K562 (cell line): ENCODE results near the gene YAF2. TPM values are rescaled to one million over a fixed set of nuclear protein-coding genes. Genes with fewer than 3 reads are reported as not detected.

ENCODE experiments used
- ARID1B ChIP-seq: fragments of 450-650 bp; IDR thresholded peaks from 2 replicates; pipeline ENCODE4 v1.6.1; 2016; ENCODE audit warnings: antibody characterized with exemption, mild to moderate bottlenecking, inconsistent platforms
- CBFA2T3 ChIP-seq: fragments of 450-650 bp; IDR thresholded peaks from 2 replicates; pipeline ENCODE4 v1.6.1; 2017
- CTCFL ChIP-seq: IDR thresholded peaks from 2 replicates; pipeline ENCODE4 v1.6.1; 2011; ENCODE audit warnings: borderline replicate concordance, low read depth, mild to moderate bottlenecking, moderate library complexity, low read length; ENCODE audit not compliant: insufficient read depth, poor library complexity, severe bottlenecking
- L3MBTL2 ChIP-seq: fragments of 450-650 bp; IDR thresholded peaks from 2 replicates; pipeline ENCODE4 v1.6.1; 2016; ENCODE audit warnings: mild to moderate bottlenecking, moderate library complexity
- MTA3 ChIP-seq: fragments of 450-650 bp; formaldehyde crosslinking; IDR thresholded peaks from 2 replicates; pipeline ENCODE4 v1.6.1; 2017; ENCODE audit warnings: mild to moderate bottlenecking, borderline replicate concordance
- PPARD ChIP-seq: fragments of 250-450 bp; sonication (Bioruptor Pico); IDR thresholded peaks from 2 replicates; pipeline ENCODE4 v1.8.0; 2022; ENCODE audit warnings: inconsistent platforms, mild to moderate bottlenecking, moderate library complexity
- PYGO2 ChIP-seq: fragments of 450-650 bp; IDR thresholded peaks from 2 replicates; pipeline ENCODE4 v1.6.1; 2016; ENCODE audit warnings: mild to moderate bottlenecking, missing genetic modification characterization, moderate library complexity, missing compliant biosample characterization
- ZNF143 ChIP-seq: sonication (generic); formaldehyde crosslinking; IDR thresholded peaks from 2 replicates; pipeline ENCODE4 v1.9.0; 2022; ENCODE audit warnings: mild to moderate bottlenecking, missing genetic modification reagents
- ZNF23 ChIP-seq: fragments of 250-450 bp; sonication (Bioruptor Pico); IDR thresholded peaks from 2 replicates; pipeline ENCODE4 v1.4.0; 2020; ENCODE audit warnings: mild to moderate bottlenecking
- ZZZ3 ChIP-seq: fragments of 450-650 bp; IDR thresholded peaks from 2 replicates; pipeline ENCODE4 v1.6.1; 2016; ENCODE audit warnings: antibody characterized with exemption, mild to moderate bottlenecking, moderate library complexity
- polyA plus RNA-seq, 8 experiments: library from polyadenylated mRNA; depleted of rRNA in 4 of 8; stranded (reverse) in 5 of 8; unstranded in 3 of 8; fragments of >200 nt; fragmentation: Nextera tagmentation in 2 of 8; fragmentation: Illumina TruSeq in 1 of 8; extraction: Ambion mirVana in 2 of 8; extraction: Trizol in 1 of 8; gene quantifications; 2 replicates each; pipeline versions ENCODE4 v1.2.1 to v1.2.3, GENCODE V29; 2011 to 2014; ENCODE audit warnings: inconsistent platforms in 1 of 8, missing spikeins in 1 of 8
- total RNA-seq, 7 experiments: library from RNA; depleted of rRNA in 6 of 7; stranded (reverse); fragments of >200 nt in 6 of 7; fragmentation: Illumina TruSeq in 2 of 7; extraction: Trizol in 2 of 7; gene quantifications; 2 replicates each; pipeline versions ENCODE4 v1.2.1 to v1.2.3, GENCODE V29; 2011 to 2021; ENCODE audit warnings: low replicate concordance in 1 of 7
- TF ChIP-seq, protein P1 (sequence below), 2 experiments: fragments of 450-650 bp; IDR thresholded peaks; 2 replicates each; pipeline ENCODE4 v1.6.1; 2016; ENCODE audit warnings: mild to moderate bottlenecking in 2 of 2, borderline replicate concordance in 1 of 2, low read depth in 1 of 2, moderate library complexity in 1 of 2
- TF ChIP-seq, protein P2 (sequence below): fragments of 450-650 bp; conservative IDR thresholded peaks from 2 replicates; pipeline ENCODE4 v1.6.1; 2016; ENCODE audit warnings: missing genetic modification characterization, low read depth, mild to moderate bottlenecking, control low read depth, missing compliant biosample characterization

Gene YAF2
- total and polyA plus RNA-seq, 9 of the 15 experiments (the other 6 are each of a cell fraction or from before 2014, with no cell fraction given): 10.6 to 26.4 (median 21.3) TPM

DNA sequence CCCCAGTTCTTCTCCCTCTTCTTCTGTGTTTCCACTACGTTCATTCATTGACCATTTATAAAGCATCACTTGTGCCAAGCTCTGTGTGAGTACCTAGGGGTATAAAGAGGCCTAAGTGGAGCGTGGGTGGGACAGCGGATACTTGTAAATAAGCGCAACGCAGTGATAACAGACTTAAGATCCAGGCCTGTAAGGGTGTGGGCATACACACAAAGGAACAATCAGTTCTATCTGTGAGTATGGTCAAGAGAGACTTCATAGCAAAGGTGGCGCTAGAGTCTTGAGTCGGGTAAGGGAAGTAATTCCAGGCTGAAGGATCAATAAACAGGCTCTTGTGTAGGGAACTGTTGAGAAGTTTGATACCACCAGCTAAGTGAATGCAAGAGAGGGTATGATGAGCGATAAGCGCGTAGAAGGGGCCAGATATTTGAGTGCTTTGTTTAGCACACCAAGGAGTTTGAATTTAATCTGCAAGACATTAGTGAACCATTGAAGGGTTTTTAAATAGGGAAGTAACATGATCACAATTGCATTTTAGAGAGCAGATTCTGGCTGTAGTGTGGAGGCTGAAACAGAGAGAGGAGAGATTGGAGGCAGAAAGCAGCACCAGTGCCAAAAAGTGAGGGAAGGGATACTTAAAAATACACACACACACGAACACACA, 92.4 kb downstream of the YAF2 start (continued):
- TF ChIP-seq, protein P1, sequence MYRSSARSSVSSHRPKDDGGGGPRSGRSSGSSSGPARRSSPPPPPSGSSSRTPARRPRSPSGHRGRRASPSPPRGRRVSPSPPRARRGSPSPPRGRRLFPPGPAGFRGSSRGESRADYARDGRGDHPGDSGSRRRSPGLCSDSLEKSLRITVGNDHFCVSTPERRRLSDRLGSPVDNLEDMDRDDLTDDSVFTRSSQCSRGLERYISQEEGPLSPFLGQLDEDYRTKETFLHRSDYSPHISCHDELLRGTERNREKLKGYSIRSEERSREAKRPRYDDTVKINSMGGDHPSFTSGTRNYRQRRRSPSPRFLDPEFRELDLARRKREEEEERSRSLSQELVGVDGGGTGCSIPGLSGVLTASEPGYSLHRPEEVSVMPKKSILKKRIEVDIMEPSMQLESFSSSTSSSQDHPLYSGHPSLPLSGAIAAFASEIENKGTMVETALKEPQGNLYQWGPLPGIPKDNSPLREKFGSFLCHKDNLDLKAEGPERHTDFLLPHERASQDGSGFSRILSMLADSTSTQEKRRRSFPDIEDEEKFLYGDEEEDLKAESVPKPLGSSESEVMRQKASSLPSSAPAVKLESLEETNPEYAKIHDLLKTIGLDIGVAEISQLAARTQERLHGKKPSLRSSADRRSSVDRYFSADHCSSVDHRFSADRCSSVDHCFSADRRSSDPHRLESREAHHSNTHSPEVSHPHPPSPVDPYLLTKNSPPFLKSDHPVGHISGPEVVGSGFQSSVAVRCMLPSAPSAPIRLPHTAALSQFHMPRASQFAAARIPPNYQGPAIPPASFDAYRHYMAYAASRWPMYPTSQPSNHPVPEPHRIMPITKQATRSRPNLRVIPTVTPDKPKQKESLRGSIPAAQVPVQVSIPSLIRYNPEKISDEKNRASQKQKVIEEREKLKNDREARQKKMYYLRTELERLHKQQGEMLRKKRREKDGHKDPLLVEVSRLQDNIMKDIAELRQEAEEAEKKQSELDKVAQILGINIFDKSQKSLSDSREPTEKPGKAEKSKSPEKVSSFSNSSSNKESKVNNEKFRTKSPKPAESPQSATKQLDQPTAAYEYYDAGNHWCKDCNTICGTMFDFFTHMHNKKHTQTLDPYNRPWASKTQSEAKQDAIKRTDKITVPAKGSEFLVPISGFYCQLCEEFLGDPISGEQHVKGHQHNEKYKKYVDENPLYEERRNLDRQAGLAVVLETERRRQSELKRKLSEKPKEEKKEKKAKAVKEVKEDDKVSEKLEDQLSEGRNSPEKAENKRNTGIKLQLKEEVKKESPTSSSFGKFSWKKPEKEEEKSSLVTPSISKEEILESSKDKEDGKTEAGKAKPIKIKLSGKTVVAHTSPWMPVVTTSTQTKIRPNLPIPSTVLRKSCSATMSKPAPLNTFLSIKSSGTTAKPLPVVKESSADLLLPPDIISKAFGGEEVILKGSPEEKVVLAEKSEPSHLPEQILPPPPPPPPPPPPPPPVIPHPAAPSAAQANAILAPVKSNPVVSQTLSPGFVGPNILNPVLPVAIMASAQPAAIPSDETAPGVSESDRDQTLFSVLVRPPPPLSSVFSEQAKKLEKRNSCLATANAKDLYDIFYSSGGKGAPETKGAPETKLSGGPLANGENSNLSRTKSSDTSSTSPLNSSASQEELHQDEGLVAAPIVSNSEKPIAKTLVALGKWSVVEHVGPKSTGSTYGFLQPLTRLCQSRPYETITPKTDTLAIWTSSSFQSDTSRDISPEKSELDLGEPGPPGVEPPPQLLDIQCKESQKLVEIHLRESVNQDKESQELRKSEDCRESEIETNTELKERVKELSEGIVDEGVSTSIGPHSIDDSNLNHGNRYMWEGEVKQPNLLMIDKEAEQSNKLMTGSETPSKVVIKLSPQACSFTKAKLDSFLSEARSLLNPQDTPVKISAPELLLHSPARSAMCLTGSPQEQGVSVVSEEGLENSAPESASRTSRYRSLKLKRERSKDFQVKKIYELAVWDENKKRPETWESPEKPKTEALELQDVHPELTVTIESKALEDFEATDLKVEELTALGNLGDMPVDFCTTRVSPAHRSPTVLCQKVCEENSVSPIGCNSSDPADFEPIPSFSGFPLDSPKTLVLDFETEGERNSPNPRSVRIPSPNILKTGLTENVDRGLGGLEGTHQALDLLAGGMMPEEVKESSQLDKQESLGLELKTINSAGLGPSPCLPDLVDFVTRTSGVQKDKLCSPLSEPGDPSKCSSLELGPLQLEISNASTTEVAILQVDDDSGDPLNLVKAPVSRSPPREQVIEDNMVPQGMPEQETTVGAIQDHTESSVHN (IDR thresholded peaks at IDR 0.05; ENCODE audit: borderline replicate concordance in 1 of 2, low read depth in 1 of 2): no peak
- 0 out of 2 replicates have a peak, but pooled peaks have one; percentile 2 for TF ChIP-seq CBFA2T3
- no peak for TF ChIP-seq ZNF143 (CRISPR knock-in tag)
- no peak for TF ChIP-seq ARID1B
- TF ChIP-seq MTA3: no peak
- peak; percentile 11 for TF ChIP-seq CTCFL
- no peak for TF ChIP-seq ZNF23 (CRISPR knock-in tag)
- no peak for TF ChIP-seq ZZZ3
- no peak for TF ChIP-seq PYGO2 (tag)
- TF ChIP-seq L3MBTL2: no peak
- no peak for TF ChIP-seq PPARD (CRISPR knock-in tag)
- TF ChIP-seq, protein P2, sequence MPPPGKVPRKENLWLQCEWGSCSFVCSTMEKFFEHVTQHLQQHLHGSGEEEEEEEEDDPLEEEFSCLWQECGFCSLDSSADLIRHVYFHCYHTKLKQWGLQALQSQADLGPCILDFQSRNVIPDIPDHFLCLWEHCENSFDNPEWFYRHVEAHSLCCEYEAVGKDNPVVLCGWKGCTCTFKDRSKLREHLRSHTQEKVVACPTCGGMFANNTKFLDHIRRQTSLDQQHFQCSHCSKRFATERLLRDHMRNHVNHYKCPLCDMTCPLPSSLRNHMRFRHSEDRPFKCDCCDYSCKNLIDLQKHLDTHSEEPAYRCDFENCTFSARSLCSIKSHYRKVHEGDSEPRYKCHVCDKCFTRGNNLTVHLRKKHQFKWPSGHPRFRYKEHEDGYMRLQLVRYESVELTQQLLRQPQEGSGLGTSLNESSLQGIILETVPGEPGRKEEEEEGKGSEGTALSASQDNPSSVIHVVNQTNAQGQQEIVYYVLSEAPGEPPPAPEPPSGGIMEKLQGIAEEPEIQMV (tag): no peak
